GM12878 (cell line): Measurements from ENCODE around the gene SPRY2. TPM values are rescaled to one million over a fixed set of nuclear protein-coding genes. Genes with fewer than 3 reads are reported as not detected.

Experiments used
- CEBPZ ChIP-seq: fragments of 150-350 bp; IDR thresholded peaks from 2 replicates; pipeline ENCODE4 v1.6.1; 2016; ENCODE audit warnings: low read depth, low read length
- CREM ChIP-seq: IDR thresholded peaks from 2 replicates; pipeline ENCODE4 v1.6.1; 2014; ENCODE audit warnings: antibody characterized with exemption, low read depth
- ETV6 ChIP-seq, 2 experiments: fragments of 450-650 bp in 1 of 2; IDR thresholded peaks in 1 of 2; conservative IDR thresholded peaks in 1 of 2; 2 replicates each; pipeline ENCODE4 v1.6.1; 2014; ENCODE audit warnings: antibody characterized with exemption in 1 of 2, borderline replicate concordance in 1 of 2, low read depth in 1 of 2, mild to moderate bottlenecking in 1 of 2, moderate library complexity in 1 of 2
- KAT2A ChIP-seq: conservative IDR thresholded peaks from 2 replicates; pipeline ENCODE4 v1.6.1; 2011; ENCODE audit warnings: low read depth, low read length; ENCODE audit not compliant: control insufficient read depth
- PAX5 ChIP-seq: IDR thresholded peaks from 2 replicates; pipeline ENCODE4 v1.6.1; 2011; ENCODE audit warnings: low read depth, low read length, borderline replicate concordance
- SKIL ChIP-seq: fragments of 450-650 bp; IDR thresholded peaks from 2 replicates; pipeline ENCODE4 v1.6.1; 2017; ENCODE audit warnings: mild to moderate bottlenecking, low read depth, inconsistent platforms; ENCODE audit not compliant: poor library complexity, severe bottlenecking
- SP1 ChIP-seq: IDR thresholded peaks from one replicate; pipeline ENCODE4 v1.6.1; 2011; ENCODE audit warnings: low read depth, low read length
- SPI1 ChIP-seq: IDR thresholded peaks from 2 replicates; pipeline ENCODE4 v1.6.1; 2011; ENCODE audit warnings: low read depth, mild to moderate bottlenecking, low read length, moderate library complexity, borderline replicate concordance; ENCODE audit not compliant: insufficient read depth
- TCF12 ChIP-seq: IDR thresholded peaks from 2 replicates; pipeline ENCODE4 v1.6.1; 2011; ENCODE audit warnings: low read depth, mild to moderate bottlenecking, low read length
- ZNF592 ChIP-seq: fragments of 450-650 bp; IDR thresholded peaks from 2 replicates; pipeline ENCODE4 v1.6.1; 2017; ENCODE audit warnings: mild to moderate bottlenecking, moderate library complexity
- polyA plus RNA-seq, 11 experiments: library from polyadenylated mRNA; depleted of rRNA in 4 of 11; unstranded in 6 of 11; stranded (reverse) in 5 of 11; fragments of >200 nt; fragmentation: Nextera tagmentation in 4 of 11; fragmentation: Illumina TruSeq in 1 of 11; extraction: Ambion mirVana in 4 of 11; extraction: Trizol in 1 of 11; gene quantifications; 1 replicate in 1 of 11; 2 replicates in 10 of 11; pipeline versions ENCODE4 v1.2.1 to v1.2.3, GENCODE V29; 2011 to 2016; ENCODE audit warnings: inconsistent platforms in 2 of 11, missing spikeins in 2 of 11, low read depth in 1 of 11
- total RNA-seq, 4 experiments: library from RNA; depleted of rRNA in 3 of 4; stranded (reverse); fragments of >200 nt in 3 of 4; fragmentation: Illumina TruSeq in 1 of 4; extraction: Trizol in 1 of 4; gene quantifications; 2 replicates each; pipeline versions ENCODE4 v1.2.1 to v1.2.3, GENCODE V29; 2013 to 2021
- TF ChIP-seq, protein P1 (sequence below): IDR thresholded peaks from 2 replicates; pipeline ENCODE4 v1.6.1; 2012; ENCODE audit warnings: low read depth, low read length, improper control_type of control experiment
- TF ChIP-seq, protein P2 (sequence below): fragments of 450-650 bp; IDR thresholded peaks from 2 replicates; pipeline ENCODE4 v1.6.1; 2017; ENCODE audit warnings: low read depth, mild to moderate bottlenecking, moderate library complexity

The SPRY2 gene
- total and polyA plus RNA-seq, 10 of the 15 experiments (the other 5 are each of a cell fraction or from before 2014, with no cell fraction given), result 1.8 to 82.1 (median 9.2) TPM

DNA sequence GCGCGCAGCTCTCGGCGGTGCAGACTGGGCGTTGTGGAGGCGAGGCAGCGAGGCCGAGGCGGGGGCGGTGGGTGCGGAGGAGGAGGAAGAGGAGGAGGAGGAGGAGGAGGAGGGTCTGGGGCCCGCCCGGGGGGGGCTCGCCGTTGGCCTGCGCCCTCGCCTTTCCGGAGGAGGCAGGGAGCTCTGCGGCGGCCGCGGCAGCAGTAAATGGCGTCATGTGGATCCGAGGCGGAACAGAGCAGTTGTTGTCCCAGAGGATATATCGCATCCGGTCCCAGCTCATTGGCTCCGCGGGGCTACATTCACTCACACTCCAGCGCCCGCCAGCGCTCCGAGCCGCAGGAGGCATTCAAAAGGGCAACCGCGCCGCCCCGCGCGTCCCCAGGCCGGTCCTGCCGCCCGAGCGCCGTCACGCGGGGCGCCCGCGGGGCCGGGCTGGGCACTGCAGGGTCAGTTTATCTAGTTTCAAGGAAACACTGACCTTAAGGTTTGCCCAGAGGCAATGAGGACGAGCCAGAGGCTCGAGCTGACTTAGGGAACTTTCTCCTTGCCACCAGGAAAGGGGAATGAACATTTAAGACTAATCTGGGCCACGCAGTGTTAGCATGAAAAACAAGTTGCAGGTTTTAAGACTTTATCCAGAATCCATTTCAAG lies at the start of gene SPRY2 (continued):
- TF ChIP-seq CEBPZ (no peak), ETV6 (conservative IDR thresholded peaks at IDR 0.05 in 1 of 2, IDR thresholded peaks at IDR 0.05 in 1 of 2; ENCODE audit: borderline replicate concordance in 1 of 2, low read depth in 1 of 2) (no peak), TCF12 (no peak), PAX5 (no peak), KAT2A (no peak), SP1 (no peak), SKIL (no peak), SPI1 (0 out of 2 replicates have a peak, but pooled peaks have one; percentile 8), CREM (peak; percentile 49), ZNF592 (peak; percentile 61; the same call in 1 of the 2 replicates)
- TF ChIP-seq, protein P1, sequence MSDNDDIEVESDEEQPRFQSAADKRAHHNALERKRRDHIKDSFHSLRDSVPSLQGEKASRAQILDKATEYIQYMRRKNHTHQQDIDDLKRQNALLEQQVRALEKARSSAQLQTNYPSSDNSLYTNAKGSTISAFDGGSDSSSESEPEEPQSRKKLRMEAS, result 0 out of 2 replicates have a peak, but pooled peaks have one; percentile 9
- TF ChIP-seq, protein P2, sequence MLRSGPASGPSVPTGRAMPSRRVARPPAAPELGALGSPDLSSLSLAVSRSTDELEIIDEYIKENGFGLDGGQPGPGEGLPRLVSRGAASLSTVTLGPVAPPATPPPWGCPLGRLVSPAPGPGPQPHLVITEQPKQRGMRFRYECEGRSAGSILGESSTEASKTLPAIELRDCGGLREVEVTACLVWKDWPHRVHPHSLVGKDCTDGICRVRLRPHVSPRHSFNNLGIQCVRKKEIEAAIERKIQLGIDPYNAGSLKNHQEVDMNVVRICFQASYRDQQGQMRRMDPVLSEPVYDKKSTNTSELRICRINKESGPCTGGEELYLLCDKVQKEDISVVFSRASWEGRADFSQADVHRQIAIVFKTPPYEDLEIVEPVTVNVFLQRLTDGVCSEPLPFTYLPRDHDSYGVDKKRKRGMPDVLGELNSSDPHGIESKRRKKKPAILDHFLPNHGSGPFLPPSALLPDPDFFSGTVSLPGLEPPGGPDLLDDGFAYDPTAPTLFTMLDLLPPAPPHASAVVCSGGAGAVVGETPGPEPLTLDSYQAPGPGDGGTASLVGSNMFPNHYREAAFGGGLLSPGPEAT, result no peak
